Stimulated activated CD4-positive, alpha-beta T cell treated with anti-CD3 and anti-CD28 coated beads, Interleukin-12 subunit alpha, Interleukin-12 subunit beta, amount 100 ng/mL, for 4 hours (primary cell): ENCODE measurements around the gene MOV10L1.

ENCODE experiments used
- DNase-seq: peaks from one replicate; pipeline ENCODE4 v3.0.0-alpha.2; 2020

Gene MOV10L1

DNA sequence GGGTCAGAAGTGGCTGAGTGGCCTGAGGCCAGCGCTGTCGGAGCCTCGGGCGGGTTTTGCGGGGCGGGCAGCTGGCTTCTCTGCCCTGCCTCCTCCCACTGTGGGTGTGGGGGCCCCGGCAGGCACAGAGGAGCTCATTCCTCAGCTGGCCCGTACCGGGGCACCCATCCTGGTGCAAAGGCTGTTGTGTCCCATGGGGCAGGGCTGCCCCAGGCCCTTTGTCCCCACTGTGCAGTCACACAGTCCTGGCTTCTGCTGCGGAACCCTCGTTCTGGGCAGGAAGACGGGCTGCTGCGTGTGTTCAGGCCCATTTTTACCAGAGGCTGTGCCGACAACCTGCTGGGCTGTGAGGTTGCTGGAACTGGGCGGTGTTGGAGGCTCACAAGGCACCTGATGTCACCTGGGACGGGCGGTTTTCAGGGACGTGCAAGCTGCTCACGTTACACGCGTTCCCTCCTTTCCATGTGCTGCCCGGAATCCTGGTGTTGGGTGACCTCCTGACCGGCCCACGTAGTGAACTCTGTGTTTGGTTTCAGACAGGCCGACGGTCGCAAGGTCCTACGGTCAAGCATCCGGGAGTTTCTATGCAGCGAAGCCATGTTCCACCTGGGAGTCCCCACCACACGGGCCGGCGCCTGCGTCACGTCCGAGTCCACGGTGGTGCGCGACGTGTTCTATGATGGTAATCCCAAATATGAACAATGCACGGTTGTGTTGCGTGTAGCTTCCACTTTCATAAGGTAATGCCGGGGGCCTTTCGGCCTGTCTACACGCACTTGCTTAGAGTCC, 116.2 kb downstream of the MOV10L1 start:
- no peak for DNase-seq

DNA sequence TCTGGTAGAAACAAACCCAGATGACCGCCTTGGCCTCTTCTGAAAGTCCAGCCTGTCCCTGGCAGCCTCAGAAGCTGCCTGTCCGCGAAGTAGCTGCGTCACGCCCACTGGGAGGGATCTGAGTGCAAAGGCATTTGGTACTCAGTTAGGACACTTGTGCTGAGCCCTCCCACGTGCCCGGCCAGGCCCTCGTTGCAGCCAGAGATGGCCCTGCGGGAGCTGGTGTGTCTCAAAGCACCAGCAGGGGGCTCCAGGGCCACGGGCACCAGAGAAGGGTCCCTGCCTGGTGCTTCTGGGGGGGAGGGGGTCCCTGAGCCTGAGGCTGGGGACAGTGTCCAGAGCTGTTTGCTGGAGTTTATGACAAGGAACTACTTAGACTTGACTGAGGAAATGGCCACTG, 116.8 kb downstream of the MOV10L1 start:
- no peak for DNase-seq

DNA sequence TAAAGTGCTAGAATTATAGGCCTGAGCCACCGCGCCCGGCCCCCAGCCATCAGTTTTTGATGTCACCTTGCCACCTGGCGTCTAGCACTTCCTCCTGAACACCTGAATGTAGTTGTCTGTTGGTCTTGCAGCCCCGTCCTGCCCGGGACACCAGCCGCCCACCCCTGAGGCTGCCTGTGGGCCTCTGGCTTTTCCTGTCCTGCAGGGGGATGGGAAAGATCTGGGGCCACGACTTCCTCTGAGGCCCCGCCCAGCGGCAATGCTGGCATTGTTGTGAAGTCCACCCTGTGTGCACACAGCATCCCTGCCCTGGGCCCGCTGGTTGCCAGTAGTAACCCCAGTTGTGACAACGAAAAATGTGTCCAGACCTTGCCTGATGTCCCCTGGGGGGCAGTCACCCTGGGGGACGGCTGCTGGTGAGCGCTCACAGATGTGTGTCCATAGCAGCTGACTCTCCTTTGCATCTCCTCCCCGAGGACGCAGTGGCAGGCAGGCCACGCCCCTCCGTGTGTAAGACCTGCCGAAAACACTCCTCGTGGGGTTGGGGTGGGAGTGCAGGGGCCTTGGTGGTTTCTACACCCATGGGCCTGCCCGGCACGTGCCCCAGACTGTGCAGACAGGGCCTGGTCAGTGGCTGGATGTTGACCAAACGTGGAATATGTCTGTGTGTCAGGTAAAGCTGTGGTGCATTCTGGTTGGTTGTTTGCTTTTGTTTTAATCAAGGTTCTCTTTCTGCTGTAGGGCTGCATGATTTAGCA, 117.8 kb downstream of the MOV10L1 start:
- no peak for DNase-seq

DNA sequence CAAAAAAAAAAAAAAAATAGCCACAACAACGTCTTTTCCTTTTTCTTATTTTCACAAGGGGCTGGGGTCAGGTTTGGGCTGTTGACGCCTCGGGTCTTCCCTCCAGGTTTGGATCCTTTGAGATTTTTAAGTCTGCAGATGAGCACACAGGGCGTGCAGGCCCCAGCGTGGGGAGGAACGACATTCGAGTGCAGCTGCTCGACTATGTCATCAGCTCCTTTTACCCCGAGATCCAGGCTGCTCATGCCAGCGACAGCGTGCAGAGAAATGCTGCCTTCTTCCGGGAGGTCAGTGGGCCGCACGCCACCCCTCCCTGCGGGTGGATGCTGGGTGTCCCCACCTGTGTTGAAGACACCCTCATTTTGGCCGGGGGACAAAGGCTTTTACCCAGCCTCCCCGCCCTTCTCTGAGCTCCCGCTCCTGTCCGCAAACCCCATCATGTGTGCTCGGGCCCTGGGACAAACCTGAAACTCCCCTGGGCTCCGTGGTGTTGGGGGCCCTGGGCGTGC, 118.7 kb downstream of the MOV10L1 start:
- no peak for DNase-seq

DNA sequence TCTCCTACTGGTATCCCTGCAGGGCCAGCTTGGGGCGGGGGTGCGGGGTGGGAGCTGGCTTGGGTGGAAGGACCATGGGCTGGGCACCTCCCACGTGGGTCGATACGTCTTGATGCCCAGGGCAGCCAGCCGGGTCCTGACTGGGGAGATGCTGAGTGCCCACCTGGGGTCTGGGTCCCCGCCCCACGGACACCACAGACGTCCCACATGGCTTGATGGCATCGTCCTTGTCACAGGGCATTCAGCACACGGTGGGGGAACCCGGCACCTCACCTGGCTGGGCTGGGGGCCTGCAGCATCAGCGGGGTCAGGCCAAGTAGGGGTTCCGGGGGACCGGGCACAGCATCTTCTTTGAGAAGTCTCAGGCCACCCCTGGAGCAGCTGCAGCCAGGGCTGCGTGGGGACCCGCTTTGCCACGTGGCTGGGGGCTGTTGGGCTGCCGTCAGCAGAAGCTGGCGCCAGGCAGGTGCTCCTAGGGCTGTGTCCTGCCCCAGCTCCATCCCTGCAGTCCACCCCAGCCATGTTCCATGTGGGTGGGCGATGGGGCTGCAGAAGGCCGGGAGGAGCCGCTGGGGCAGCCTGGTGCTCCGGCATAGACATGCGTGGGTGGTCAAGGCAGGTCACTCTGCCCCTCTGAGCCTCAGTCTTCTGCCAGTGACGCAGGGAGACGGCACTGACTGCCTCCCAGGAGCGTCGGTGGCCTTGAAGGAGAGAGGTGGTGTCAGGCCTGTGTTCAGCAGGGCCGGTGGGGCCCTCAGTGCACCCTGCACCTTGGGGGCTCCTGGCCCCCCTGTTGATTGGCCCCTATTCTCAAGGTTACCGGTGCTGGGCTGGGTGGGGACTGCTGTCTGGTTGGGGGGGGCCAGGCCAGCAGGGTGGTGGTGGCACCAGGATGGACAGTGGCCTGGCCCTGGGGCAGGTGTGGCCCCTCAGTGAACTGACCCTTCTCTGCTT, 119.4 kb downstream of the MOV10L1 start:
- no peak for DNase-seq

DNA sequence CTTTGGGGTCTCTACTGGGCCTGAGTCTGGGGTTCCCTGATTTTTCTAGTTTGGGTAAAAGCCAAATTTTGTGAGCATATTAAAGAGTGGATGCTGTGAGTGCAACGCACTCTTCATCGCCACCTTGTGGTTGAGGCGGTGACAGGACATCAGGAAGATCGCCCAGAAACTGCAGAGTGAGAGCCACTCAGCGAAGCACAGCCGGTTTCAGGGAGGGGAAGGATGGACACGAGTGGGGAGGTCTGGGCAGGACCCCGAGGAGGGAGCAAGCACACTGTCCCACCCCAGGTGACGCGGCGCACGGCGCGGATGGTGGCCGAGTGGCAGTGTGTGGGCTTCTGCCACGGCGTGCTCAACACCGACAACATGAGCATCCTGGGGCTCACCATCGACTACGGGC, 120.1 kb downstream of the MOV10L1 start:
- peak; percentile 62 for DNase-seq

DNA sequence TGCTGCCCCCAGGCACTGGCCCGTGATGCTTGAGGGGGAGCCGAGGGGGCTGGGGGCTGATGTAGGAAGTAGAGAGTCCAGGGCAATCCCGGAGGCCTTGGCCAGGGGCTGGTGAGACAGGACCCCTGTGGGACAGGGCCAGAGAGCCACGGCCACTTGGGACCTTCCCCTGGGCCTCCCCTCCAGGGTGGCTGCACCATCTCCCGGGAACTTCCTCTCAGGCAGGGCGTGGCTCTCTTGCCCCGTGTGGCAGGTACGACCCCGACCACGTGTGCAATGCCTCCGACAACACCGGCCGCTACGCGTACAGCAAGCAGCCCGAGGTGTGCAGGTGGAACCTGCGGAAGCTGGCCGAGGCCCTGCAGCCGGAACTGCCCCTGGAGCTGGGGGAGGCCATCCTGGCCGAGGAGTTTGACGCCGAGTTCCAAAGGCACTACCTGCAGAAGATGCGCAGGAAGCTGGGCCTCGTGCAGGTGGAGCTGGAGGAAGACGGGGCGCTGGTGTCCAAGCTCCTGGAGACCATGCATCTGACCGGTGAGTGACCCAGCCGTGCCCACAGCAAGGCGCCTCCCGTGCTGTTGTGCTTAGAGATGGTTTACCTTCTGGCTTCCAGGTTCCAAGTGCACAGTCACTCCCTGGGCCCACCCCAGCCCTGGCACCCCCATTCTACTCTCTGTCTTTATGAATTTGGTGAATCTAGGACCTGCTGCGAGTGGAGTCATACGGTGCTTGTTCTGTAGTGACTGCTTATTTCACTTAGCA, 120.8 kb downstream of the MOV10L1 start:
- DNase-seq: no peak

DNA sequence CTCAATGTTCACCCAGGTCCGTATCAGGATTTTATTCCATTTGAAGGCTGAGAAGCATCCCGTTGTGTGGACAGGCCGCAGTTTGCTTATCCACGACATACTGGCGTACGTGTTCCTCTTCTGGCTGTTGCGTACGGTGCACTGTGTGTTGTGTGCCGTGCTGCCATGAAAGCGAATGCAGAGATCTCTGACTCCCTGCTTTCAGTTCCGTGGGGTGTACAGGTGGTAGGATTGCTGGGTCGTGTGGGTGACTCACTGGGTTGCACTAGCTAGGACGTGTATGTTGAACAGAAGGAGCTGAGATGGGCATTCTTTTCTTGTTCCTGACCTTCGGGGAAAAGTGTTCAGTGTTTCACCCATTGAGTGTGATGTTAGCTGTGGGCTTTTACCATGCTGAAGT, 121.3 kb downstream of the MOV10L1 start:
- no peak for DNase-seq
